Fibroblast of skin of back (primary cell): ENCODE measurements around the gene DRAXIN.

ENCODE experiments used
- DNase-seq: peaks from one replicate; pipeline ENCODE4 v3.0.0-alpha.2; 2013

DRAXIN gene

GRCh38 chr1:11690397-11691301 is 861 bp upstream of the DRAXIN start:
- DNase-seq = no peak

- no peak for DNase-seq
Observed at GRCh38 chr1:11691928-11692711, 610 bp downstream of the DRAXIN start.

- DNase-seq = peak; percentile 83
Observed at GRCh38 chr1:11693024-11693590, 1.6 kb downstream of the DRAXIN start.

GRCh38 chr1:11693917-11694316 is 2.4 kb downstream of the DRAXIN start:
- DNase-seq = no peak

GRCh38 chr1:11695861-11696260 is 4.4 kb downstream of the DRAXIN start:
- DNase-seq = no peak

GRCh38 chr1:11697188-11697892 is 5.8 kb downstream of the DRAXIN start:
- no peak for DNase-seq

GRCh38 chr1:11697893-11698210 is 6.3 kb downstream of the DRAXIN start:
- DNase-seq = no peak

GRCh38 chr1:11700601-11701467 is 9.3 kb downstream of the DRAXIN start:
- DNase-seq = peak; percentile 11

GRCh38 chr1:11701551-11701961 is 10.0 kb downstream of the DRAXIN start:
- no peak for DNase-seq

- DNase-seq = no peak
Observed at GRCh38 chr1:11701981-11702803, 10.7 kb downstream of the DRAXIN start.

- DNase-seq = no peak
Observed at GRCh38 chr1:11703357-11704193, 12.1 kb downstream of the DRAXIN start.

- DNase-seq = no peak
Observed at GRCh38 chr1:11704194-11704529, 12.7 kb downstream of the DRAXIN start.

GRCh38 chr1:11704691-11705475 is 13.4 kb downstream of the DRAXIN start:
- no peak for DNase-seq

GRCh38 chr1:11705596-11705995 is 14.1 kb downstream of the DRAXIN start:
- DNase-seq = no peak

- no peak for DNase-seq
Observed at GRCh38 chr1:11706292-11706691, 14.8 kb downstream of the DRAXIN start.

GRCh38 chr1:11707621-11708276 is 16.2 kb downstream of the DRAXIN start:
- no peak for DNase-seq

- no peak for DNase-seq
Observed at GRCh38 chr1:11708554-11709350, 17.2 kb downstream of the DRAXIN start.

GRCh38 chr1:11711490-11711889 is 20.0 kb downstream of the DRAXIN start:
- no peak for DNase-seq
